Stimulated activated naive CD4-positive, alpha-beta T cell treated with Interleukin-2 at 50 U/mL for 16 hours (primary cell): ENCODE data around the gene TAF6L.
"Not testable (repeated sequence)": the region's sequence is repeated elsewhere in the genome, so short reads cannot be mapped to it uniquely, and the experiment has no call there.

Experiments used
- DNase-seq: peaks from one replicate; lab custom pipeline; 2025; lab: John Stamatoyannopoulos, UW

The TAF6L gene

DNA sequence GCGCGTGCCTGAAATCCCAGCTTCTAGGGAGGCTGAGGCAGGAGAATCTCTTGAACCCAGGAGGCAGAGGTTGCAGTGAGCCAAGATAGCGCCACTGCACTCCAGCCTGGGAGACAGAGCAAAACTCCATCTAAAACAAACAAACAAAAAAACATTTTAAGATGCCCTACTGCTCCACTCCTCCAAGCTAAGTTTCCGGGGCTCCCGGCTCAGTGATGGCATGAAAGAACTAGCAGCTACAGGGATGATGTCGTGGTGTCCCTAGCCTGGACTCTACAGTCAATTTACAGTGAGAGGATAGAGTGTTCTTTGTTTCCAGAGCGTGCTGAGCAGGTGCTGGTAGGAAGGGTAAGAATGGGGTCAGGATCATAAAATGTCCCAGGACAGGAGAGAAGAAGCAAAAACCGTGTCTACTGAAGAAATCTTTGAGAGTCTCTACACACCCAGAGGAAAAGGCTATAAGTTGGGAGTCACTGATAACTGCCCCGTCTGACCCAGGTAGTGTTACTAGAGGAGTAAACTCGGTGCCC, 16.0 kb upstream of the TAF6L start:
- DNase-seq: no peak

DNA sequence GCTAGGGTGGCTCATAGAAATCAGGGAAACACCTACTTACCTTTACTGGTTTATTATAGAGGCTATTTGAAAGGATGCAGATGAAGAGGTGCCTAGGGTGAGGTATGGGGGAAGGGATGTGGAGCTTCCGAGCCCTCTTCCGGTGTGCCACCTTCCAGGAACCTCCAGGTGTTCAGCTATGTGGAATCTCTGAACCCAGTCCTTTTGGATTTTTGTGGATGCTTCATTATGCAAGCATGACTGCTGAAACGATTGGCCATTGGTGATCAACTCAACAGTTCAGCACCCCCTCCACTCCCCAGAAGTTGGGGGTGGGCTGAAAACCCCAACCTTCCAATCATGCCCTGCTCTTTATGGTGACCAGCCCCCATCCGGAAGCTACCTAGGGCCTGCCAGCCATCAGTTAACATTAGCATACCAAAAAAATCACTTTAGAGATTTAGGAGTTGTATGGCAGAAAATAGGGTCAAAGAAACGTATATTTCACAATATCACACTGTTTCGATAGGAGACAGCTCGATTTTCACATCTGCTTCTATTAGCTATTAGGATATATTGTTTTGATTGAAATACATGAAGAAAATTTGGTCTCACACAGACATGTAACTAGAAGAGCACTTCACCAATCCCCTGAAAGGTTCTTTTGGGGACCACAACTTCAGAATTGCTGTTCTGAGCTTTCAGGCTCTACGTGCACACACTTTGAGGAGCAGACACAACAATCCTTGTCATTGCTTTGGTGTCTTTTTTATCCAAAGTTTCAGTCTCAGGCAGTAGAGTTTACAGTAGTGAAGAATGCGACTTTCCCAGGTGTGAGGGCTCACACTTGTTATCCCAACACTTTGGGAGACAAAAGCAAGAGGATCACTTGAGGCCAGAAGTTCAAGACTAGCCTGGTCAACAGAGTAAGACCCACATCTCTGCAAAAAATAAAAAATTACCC, 13.1 kb upstream of the TAF6L start:
- no peak for DNase-seq

DNA sequence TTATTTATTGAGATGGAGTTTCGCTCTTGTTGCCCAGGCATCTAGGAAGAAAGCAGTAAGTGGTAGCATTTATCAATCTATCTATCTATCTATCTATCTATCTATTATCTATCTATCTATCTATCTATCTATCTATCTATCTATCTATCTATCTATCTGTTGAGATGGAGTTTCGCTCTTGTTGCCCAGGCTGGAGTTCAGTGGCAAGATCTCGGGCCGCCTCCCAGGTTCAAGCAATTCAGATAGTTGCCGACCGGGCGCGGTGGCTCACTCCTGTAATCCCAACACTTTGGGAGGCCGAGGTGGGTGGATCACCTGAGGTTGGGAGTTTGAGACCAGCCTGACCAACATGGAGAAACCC, 10.3 kb upstream of the TAF6L start:
- not testable (repeated sequence) for DNase-seq

DNA sequence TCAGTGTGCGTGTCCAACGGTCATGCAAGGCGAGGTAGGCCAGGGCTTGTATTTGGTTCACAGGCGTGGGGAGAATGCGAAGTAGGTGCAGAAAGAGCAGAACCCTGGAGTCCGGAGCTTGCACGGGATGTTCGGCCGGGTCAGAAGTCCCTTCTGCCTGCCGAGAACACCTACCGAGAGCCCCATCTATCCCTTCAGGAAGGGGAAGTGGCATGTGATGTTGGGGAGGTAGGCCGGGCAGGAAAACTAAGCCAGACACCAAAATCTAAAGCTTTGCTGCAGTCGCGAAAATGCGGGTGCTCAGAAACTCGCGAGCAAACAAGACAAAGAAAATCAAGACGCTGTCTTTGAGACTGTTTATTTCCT, 435 bp upstream of the TAF6L start:
- no peak for DNase-seq

DNA sequence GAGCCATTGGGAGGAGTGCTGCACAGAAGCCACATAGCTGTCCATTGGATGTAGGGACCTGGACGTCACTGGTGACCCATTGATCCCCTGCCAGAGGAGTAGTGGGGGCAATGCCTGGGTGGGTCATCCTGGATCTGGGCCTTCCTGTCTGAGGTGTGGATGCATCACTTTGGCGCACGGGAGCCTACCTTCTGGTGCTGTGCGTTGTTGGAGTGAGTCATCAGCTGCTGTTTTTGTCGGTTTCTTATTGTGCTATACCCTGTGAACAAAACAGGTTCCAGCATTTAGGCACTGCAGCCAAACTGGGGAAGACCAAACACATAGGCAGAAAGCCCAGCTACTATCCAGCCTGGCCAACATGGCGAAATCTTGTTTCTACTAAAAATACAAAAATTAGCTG, 3.2 kb downstream of the TAF6L start:
- no peak for DNase-seq

DNA sequence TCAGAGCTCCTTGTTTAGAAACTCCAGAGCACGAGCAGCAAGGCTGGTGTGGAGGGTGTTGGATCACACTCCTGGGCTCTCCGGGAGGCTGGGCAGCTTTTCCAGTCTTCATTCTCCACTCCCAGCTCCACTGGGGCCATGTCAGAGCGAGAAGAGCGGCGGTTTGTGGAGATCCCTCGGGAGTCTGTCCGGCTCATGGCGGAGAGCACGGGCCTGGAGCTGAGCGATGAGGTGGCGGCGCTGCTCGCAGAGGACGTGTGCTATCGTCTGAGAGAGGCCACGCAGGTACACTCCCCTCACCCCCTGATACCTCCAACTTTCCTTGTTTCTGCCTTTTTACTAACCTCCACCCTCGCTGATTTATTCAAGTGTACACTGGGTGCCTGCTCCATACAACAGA, 4.5 kb downstream of the TAF6L start:
- DNase-seq: no peak

DNA sequence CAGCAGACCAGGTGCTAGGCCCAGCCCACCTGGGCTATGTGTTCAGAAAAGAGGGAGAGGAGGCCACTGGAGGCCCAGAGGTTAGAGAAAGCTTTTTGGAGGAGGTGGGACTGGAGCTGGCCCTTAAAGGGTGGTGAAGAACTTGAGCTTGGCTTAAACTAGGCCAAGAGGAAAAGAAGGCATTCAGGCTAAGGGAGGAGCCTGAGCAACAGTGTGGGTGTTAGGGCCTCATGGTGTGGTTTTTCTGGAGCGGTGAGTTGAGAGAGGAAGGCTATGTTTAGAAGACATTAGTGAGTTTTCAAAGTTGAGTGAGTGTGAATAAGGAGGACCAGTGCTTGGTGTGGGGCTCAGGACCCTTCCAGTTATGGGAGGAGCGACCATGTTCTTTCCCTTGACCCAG, 6.2 kb downstream of the TAF6L start:
- DNase-seq: no peak

DNA sequence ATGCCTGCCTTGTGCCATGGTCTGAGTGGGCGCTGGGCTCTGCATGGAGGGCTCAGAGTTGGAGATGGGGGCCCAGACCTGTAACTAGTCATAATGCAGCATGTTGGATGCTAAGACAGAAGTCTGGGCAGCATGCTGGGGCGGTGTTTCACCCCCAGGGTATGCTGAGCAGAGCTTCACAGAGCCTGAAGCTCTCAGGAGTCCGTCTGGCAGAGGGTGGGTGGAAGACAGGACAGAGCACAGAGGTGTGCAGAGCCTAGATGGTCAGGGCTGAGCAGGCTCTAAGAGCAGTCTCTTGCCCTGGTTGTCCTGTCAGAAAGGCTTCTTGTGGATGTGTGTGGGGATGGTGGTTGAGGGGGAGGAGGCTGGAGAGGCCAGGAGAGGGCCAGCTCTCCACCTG, 7.2 kb downstream of the TAF6L start:
- no peak for DNase-seq

DNA sequence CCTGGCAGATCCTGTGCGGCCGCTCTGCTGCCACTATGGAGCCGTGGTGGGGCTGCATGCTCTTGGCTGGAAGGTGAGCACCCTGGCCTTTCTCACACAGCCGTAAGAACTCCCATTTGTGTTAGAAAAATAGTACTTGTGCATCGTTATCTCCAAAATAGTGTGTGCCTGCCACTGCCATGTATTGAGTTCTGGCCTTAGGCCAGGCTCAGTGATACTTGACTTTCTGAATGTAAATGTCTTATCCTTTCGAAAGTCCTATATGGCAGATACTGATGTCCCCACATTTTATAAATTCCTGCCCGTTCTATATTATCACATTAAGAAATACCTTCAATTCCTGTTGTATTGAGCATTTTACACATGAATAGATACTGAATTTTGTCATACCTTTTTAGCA, 11.6 kb downstream of the TAF6L start:
- DNase-seq: no peak

DNA sequence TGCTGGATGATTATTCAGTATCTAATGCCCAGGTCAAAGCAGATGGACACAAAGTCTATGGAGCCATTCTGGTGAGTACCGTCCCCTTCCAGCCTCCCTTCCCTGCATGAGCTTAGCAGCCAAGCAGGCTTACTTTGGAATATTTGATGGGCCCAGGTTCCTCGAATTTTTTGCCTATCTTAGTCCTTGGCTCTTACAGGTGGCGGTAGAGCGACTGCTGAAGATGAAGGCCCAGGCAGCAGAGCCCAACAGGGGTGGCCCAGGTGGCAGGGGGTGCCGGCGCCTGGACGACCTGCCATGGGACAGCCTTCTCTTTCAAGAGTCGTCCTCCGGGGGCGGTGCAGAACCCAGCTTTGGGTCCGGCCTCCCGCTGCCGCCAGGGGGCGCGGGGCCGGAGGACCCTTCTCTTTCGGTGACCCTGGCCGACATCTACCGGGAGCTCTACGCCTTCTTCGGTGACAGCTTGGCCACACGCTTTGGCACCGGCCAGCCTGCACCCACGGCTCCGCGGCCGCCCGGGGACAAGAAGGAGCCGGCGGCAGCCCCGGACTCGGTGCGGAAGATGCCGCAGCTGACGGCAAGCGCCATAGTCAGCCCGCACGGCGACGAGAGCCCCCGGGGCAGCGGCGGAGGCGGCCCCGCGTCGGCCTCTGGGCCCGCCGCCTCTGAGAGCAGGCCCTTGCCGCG, 15.3 kb downstream of the TAF6L start:
- peak; percentile 79 for DNase-seq

DNA sequence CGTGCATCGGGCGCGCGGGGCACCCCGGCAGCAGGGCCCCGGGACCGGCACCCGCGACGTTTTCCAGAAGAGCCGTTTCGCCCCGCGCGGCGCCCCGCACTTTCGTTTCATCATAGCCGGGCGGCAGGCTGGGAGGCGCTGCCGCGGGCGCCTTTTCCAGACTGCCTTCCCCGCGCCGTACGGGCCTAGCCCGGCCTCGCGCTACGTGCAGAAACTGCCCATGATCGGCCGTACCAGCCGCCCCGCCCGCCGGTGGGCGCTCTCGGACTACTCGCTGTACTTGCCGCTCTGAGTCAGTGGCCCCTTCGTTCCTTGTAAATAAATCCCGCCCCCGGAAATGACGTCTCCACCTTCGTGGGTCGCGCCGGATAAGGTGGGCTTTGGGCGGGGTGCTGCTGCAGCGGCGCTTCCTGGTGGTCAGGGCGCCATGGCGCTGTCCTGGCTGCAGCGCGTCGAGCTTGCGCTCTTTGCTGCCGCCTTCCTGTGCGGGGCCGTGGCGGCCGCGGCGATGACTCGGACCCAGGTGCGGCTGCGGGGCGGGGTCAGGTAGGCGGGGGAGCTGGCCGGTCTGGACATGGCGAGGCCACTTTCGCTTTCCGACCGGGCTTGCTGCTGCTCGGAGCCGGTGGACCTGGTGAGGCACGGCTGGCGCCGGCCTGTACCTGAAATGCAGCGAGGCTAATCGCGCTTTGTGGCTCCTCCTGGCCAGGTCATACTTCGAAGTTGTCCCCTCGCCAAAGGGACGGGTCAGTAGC, 16.0 kb downstream of the TAF6L start, which contains the start of gene TMEM179B:
TMEM179B (plus strand) TSS at position 398 of the 755 bp plus-strand sequence; CDS start at position 428, 30 bp downstream.
- peak; percentile 97 for DNase-seq

DNA sequence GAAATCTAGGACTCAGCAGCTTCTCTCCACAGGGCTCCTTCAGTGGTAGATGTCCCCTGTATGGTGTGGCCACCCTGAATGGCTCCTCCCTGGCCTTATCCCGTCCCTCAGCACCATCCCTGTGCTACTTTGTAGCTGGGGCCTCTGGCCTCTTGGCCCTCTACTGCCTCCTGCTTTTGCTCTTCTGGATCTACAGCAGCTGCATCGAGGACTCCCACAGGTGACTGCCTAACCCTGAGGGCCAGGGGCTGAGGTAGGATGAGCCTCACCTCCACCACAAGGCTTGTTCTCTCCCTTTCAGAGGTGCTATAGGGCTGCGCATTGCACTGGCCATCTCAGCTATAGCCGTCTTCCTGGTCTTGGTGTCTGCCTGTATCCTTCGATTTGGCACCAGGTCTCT, 17.8 kb downstream of the TAF6L start:
- DNase-seq: no peak

DNA sequence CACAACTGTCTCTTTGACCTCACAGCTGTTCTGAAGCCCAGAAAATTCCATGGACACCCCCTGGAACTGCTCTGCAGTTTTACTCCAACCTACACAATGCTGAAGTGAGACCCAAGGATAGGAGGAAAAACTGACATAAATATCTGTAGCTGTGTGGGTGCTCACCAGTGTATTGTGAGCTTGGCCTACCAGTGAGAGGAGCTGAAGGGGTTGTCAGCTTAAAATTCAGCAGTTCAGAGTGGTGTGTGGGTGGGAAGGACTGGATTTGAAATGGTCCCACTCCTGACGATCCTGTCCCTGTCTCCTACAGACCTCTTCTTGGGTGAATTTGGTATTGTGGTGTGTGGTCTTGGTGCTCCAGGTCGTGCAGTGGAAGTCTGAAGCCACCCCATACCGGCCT, 18.4 kb downstream of the TAF6L start:
- no peak for DNase-seq

DNA sequence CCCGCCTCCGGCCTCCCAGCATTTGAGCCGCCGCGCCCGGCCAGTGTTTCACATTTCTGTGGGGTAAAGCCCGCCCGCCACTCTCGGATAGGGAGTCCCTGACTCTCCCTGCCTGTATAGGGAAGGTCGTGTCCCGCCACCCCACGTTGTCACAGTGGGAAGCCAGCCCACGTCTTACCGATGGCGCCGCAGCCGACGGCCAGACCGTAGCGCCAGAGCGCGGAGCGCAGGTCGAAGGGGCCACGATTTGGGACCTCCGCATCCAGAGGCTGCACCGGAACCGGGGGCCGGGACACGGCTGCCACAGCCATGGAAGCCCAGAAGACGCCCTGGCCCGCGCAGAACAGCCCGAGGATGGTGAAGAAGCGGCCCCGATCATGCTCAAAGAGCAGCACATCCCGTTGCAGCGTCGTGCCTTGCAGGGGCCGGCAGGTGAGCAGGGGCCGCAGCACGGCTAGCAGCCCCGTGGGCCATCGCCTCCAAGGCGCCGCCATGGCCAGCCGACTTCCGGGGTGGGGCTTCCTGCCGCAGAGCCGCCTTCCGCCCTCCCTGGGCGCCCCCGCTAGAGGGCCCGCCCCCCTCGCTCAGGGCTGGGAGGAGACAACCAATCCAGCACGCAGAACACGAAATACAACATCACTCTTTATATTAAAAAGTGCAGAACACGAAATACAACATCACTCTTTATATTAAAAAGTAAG, 20.5 kb downstream of the TAF6L start, which contains the start of gene TMEM223:
TMEM223 (minus strand) TSS at position 506 of the 701 bp plus-strand sequence; CDS start at position 494, 12 bp downstream.
- DNase-seq: peak; percentile 90

DNA sequence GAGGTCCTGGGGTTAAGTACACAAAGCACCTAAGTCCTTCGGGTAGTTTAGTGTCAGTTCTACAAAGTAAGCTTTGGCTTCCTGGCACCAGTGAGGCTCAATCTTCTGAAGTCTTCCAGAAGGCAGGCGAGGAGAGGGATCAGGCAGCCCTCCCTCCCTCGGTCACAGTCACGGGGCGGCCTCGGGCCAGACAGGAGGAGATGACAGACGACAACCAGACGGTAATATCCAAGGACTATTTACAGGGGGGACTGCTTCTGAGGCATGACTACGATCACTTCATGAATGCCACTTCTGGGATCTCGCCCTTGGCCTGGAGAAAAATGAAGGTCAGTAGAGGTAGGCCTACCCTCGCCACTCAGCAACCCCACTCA, 21.0 kb downstream of the TAF6L start:
- DNase-seq: no peak

DNA sequence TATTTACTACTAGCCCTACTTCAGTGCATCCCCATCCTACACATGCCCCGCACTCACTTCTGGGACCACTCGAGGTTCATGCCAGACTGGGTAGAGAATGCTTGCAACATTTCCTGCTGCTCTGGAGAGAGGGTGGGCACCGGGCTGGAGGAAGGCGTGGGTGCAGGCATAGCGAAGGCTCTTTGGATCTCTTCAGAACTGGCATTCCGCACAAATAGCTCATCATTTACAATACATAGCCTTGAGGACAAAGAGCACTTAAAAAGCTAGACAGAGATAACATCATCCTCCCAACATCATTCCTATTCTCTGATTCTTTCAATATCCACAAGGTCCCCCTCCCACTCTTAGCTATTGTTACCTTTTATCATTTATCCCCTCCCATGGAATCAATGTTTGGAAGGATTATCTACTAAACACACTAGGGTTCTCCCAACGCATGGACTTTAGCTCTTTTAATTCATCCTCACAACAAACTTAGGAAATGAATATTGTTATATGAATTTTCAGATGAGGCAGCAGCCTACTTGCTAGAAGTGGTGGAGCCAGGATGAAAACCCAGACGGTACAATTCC, 23.1 kb downstream of the TAF6L start:
- no peak for DNase-seq

DNA sequence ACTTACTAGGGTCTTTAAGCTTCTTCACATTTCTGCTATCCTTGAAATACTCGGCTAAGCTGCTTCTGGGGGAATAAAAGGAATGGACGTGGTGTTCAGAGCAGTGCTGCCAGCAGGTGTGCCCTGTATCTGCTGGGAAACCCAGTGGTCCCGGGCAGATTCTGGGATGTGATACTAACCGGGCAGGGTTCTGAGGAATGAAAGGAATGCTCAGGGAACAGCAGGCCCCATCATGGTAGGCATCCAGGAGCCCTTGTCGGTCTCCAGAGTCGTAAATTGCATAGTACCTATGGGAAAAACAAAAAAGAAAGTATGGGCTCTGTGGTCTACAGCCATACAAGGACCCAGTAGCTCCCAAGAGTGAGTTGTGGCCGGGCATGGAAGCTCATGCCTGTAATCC, 25.1 kb downstream of the TAF6L start:
- no peak for DNase-seq

DNA sequence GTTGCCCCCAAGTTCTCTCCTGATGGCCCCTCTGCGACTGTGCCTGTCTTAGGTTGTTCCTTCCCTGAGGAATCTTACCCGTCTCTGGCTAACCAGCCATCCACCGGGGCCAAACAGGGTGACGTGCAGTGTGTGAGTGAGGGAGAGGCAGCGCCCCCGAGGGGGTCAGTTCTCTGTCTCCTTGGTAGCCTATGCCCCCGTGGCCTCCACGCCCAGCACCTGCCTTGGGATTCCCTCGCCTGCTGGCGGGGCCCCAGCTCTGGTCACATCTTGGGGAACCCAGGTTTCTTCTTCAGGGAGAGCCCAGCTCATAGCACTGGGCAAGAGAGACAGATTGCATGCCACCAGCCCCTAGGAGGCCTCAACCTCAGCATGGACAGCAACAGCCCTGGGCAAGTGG, 28.3 kb downstream of the TAF6L start:
- DNase-seq: no peak

DNA sequence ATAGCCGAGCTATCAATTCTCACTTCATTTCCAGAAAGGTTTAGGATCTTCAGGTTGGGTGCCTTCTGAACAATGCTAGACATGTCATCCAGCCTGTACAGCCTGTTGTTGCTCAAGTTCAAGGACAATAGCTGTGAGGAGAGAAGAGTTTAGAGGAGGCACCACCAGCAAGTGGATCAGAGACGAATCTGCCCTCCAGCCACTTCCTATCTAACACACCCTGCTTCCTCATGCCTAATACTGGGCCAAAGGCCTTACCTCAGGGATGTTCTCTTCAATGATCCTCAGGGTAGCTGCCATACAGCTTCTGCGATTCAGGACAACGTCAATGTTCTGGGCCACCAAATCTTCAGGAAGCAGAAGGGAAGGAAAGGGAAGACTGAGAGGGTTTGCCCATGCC, 29.9 kb downstream of the TAF6L start:
- DNase-seq: no peak

DNA sequence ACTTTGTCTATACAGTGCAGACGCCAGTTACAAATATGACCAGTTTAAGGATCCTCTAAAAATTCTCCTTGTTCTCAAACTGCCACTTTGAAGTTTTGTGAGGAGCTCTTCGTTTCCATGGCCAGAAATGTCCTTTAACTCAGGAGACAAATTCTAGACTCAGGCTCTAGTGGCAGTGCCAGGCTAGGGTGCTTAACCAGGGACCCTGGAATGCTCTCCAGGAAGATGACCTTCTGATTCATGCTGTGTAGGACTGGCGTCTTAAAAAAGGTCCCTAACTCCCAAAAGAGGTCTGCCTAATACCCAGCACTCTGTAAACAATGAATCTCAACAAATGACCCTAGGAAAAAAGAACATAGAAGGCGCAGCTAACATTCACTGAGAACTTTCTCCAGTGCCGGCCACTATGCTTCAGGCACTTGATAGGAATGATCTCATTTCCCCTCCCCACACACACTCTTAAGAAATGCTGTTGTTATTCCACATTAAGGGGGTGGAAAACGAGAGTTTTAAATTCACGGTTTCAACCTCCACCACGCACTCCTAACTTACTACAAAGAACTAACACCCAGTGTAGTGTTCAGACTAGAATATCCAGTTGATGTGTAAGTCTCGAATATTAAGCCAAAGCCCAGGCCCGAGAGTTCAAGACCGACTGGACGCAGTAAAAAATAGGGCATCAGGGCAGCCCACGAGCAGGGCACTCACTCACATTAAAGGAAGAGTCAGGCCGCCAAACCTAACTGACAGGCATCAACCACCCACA, 33.3 kb downstream of the TAF6L start:
- no peak for DNase-seq
